Subcutaneous abdominal adipose tissue (tissue), 5 donors: Measurements from ENCODE around the gene PDLIM5.

Experiments
- H3K27ac ChIP-seq: one replicate; pipeline ENCODE4 v1.7.0; 2013; ENCODE audit warnings: low read depth, mild to moderate bottlenecking, inconsistent platforms, low read length, moderate library complexity
- H3K27me3 ChIP-seq, 5 donors: one replicate each; pipeline ENCODE4 v1.7.0; 2013; ENCODE audit warnings: low read length in 5 of 5, inconsistent platforms in 1 of 5; ENCODE audit not compliant: control insufficient read depth in 5 of 5, insufficient read depth in 4 of 5
- H3K36me3 ChIP-seq, 5 donors: one replicate each; pipeline ENCODE4 v1.7.0; 2013; ENCODE audit warnings: low read length in 5 of 5; ENCODE audit not compliant: control insufficient read depth in 5 of 5, insufficient read depth in 5 of 5
- H3K4me1 ChIP-seq, 5 donors: one replicate each; pipeline ENCODE4 v1.7.0; 2013; ENCODE audit warnings: low read length in 5 of 5, mild to moderate bottlenecking in 3 of 5, moderate library complexity in 1 of 5; ENCODE audit not compliant: control insufficient read depth in 5 of 5, insufficient read depth in 5 of 5
- H3K4me3 ChIP-seq, 5 donors: one replicate each; pipeline ENCODE4 v1.7.0; 2013; ENCODE audit warnings: low read length in 5 of 5, low read depth in 1 of 5
- H3K9ac ChIP-seq, 5 donors: one replicate each; pipeline ENCODE4 v1.7.0; 2013; ENCODE audit warnings: low read length in 5 of 5, mild to moderate bottlenecking in 4 of 5, moderate library complexity in 3 of 5
- H3K9me3 ChIP-seq, 5 donors: one replicate each; pipeline ENCODE4 v1.7.0; 2013; ENCODE audit warnings: low read length in 5 of 5; ENCODE audit not compliant: control insufficient read depth in 5 of 5
- donor health status: healthy.
- donor health status: healthy.
- donor health status: healthy.
- donor health status: healthy.
- donor health status: healthy.

The PDLIM5 gene

GRCh38 chr4:94669672-94670664 is 218.2 kb downstream of the PDLIM5 start:
- no peak overlapping the region for H3K27ac ChIP-seq
- no peak overlapping the region for H3K4me3 ChIP-seq
- no peaks in the 10 kb centered on the region for H3K9me3 ChIP-seq
- peaks cover 5 to 20% (median 7%) of the 10 kb centered on the region in 5 donors for H3K36me3 ChIP-seq
- H3K27me3 ChIP-seq: no peaks in the 10 kb centered on the region
- H3K9ac ChIP-seq: no peak overlapping the region
- no peaks in the 10 kb centered on the region for H3K4me1 ChIP-seq

DNA sequence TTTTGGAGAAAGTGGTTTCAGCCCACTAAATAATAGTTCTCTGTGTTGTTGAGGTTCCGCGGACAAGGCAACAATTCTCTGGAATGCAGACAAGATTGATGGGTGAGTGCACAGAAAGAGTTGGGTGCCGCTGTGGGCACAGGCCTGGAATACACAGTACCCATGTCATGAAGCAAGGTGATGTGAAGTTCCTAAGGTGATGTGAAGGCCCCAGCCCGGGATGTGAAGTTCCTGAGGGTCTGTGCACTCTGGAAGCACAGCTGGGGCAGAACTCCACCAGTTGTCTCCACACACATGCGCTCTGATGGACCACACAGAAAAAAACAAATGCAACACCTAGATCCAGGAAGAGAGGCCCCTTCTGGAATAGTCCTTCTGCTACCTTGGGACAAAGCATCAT is 219.4 kb downstream of the PDLIM5 start:
- H3K9ac ChIP-seq: no peak overlapping the region
- H3K27ac ChIP-seq: no peak overlapping the region
- no peaks in the 10 kb centered on the region for H3K9me3 ChIP-seq
- H3K4me1 ChIP-seq: no peaks in the 10 kb centered on the region
- no peak overlapping the region for H3K4me3 ChIP-seq
- peaks cover 3 to 13% (median 5%) of the 10 kb centered on the region in 5 donors for H3K36me3 ChIP-seq
- no peaks in the 10 kb centered on the region for H3K27me3 ChIP-seq

DNA sequence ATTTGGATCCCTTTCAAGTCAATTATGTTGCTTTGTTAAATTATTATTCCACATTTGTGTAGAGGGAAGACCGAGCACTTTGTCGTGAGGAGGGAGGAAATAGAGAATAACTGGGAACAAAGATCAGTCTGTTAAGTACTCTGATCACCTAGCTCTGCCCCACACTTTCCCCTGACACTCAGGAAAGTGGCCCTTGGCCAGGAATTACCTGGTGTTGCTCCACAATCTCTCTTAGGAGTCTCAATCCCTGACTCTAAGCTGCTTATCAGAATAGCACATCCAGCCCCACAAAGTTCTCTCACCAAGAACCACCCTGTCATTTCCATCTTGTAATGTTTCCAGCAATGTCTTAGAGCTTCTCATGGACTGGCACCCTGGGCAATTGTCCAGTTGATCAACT is 222.2 kb downstream of the PDLIM5 start:
- Histone ChIP-seq H3K4me1 (no peaks in the 10 kb centered on the region), H3K27ac (no peak overlapping the region), H3K36me3 (peaks cover 0 to 5% (median 4%) of the 10 kb centered on the region in 5 donors), H3K9ac (no peak overlapping the region), H3K9me3 (no peaks in the 10 kb centered on the region), H3K27me3 (peaks cover 0 to 3% (median 0%) of the 10 kb centered on the region in 5 donors), H3K4me3 (no peak overlapping the region)

- Histone ChIP-seq H3K9ac (no peak overlapping the region), H3K4me3 (no peak overlapping the region), H3K36me3 (no peaks in the 10 kb centered on the region), H3K4me1 (no peaks in the 10 kb centered on the region), H3K27ac (no peak overlapping the region), H3K9me3 (no peaks in the 10 kb centered on the region), H3K27me3 (peaks cover 0 to 10% (median 4%) of the 10 kb centered on the region in 5 donors)
Measured at GRCh38 chr4:94676970-94677369, 225.2 kb downstream of the PDLIM5 start.

DNA sequence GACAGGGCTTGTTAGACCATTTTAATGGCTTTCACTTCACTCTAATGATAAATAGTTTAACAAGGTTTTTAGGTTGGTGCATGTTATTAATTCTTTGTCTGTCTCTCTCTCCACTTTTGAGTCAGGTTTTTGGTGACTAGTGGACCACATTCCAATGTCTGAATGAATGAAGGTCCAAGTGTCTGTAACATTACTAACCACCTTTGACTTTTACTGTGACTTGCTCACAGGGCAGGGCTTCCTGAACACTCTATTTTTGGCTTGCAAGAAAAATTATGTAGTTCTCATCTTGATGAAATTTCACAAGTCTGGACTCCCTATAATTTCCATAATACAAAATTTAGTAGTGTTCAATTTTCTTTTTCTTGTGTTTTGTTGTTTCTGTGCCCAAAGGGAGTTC is 227.2 kb downstream of the PDLIM5 start:
- Histone ChIP-seq H3K4me3 (no peak overlapping the region), H3K9ac (no peak overlapping the region), H3K4me1 (no peaks in the 10 kb centered on the region), H3K27ac (no peak overlapping the region), H3K36me3 (no peaks in the 10 kb centered on the region), H3K9me3 (no peaks in the 10 kb centered on the region), H3K27me3 (peaks cover 0 to 10% (median 4%) of the 10 kb centered on the region in 5 donors)

DNA sequence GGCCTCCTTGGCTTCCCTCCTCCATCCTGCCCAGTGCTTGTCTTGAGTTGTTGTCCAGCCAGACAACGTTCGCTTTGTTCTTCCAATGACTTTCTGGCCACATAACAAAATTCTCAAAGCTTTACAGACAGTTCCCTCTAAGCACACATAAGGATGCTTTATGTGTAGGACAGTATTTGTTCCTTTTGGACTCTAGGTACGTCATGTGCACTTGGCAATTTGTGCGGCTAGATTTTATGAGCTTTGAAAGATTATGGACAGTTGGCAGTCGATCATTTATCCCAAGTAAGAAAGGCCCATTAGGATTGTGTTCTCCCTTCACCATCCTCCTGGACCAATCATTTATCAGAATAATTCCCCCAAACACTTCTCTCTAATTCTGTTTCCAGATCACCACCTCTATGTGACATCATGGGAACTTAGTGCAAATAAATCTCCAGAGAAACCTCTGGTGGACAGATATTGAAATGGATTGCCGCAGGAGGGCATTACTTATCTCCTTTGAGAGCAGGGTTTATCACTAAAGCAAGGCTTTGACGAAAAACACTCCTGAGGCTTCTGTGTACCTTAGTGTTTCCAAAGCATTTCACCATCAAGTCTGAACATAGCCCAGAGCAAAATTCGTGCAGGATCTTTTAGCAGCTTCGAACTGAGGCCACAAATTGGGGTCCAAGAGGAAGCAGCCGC is 228.6 kb downstream of the PDLIM5 start:
- no peak overlapping the region for H3K27ac ChIP-seq
- no peaks in the 10 kb centered on the region for H3K36me3 ChIP-seq
- no peak overlapping the region for H3K9ac ChIP-seq
- no peaks in the 10 kb centered on the region for H3K9me3 ChIP-seq
- no peaks in the 10 kb centered on the region for H3K4me1 ChIP-seq
- no peak overlapping the region for H3K4me3 ChIP-seq
- peaks cover 0 to 10% (median 4%) of the 10 kb centered on the region in 5 donors for H3K27me3 ChIP-seq

DNA sequence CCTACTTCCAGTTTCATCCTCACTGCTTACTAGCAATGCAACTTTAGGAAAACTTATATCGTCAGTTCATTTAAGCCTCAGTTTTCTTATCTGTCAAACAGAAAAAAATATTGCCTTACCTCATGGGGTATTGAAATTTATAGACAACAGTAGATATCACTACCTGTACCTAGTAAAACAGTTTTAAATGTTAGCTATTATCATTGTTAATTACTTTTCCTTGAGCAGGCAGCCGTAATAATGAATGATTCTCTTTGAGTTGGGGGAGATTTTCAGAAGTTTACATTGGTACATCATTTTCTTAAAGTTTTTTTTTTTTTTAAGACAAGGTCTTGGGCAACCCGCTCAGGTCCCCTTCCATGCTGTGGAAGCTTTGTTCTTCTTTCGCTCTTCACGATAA is 234.3 kb downstream of the PDLIM5 start:
- Histone ChIP-seq H3K27me3 (peaks cover 0 to 7% (median 0%) of the 10 kb centered on the region in 5 donors), H3K4me3 (no peak overlapping the region), H3K27ac (no peak overlapping the region), H3K4me1 (no peaks in the 10 kb centered on the region), H3K9me3 (no peaks in the 10 kb centered on the region), H3K9ac (no peak overlapping the region), H3K36me3 (no peaks in the 10 kb centered on the region)

DNA sequence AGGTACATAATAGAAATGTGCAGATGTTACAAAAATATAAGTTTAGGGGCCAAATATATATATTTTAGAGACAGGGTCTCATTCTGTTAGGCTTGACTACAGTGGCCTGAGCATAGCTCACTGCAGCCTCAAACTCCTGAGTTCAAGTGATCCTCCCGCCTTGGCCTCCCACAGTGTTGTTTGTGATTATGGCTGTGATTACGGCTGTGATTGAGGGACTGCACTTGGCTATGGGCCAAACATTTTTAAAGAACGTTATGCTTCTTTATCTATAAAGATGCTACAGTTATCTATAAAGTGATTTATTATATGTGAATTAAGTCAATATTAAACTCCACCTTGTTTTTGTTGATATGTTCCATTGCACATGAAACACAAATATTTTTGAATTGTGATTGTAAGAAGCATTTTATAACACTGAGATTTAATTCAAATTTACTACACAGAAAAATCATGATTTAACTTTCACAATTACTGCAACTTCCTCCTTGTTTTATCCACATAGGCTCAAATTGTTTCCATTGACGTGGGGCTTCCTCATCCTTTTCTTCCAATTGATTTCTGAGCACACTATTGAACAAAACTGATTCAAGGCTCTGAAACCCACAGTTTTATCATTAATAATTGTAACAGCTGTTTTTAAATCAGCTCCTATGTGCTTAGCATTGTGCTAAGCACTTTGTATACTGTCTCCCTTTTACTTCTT is 237.6 kb downstream of the PDLIM5 start:
- Histone ChIP-seq H3K4me1 (no peaks in the 10 kb centered on the region), H3K4me3 (no peak overlapping the region), H3K9me3 (peaks cover 0 to under 1% (median 0%) of the 10 kb centered on the region in 5 donors), H3K27ac (no peak overlapping the region), H3K27me3 (peaks cover 0 to 3% (median 0%) of the 10 kb centered on the region in 5 donors), H3K9ac (no peak overlapping the region), H3K36me3 (no peaks in the 10 kb centered on the region)

GRCh38 chr4:94690851-94691254 is 239.1 kb downstream of the PDLIM5 start:
- Histone ChIP-seq H3K9me3 (peaks cover 0 to 2% (median 0%) of the 10 kb centered on the region in 5 donors), H3K4me1 (no peaks in the 10 kb centered on the region), H3K9ac (no peak overlapping the region), H3K4me3 (no peak overlapping the region), H3K27me3 (no peaks in the 10 kb centered on the region), H3K36me3 (no peaks in the 10 kb centered on the region), H3K27ac (no peak overlapping the region)
